ENCODE data around the gene GALNT5.
"Not testable (repeated sequence)": the region's sequence is repeated elsewhere in the genome, so short reads cannot be mapped to it uniquely, and the experiment has no call there.

Gene GALNT5

DNA sequence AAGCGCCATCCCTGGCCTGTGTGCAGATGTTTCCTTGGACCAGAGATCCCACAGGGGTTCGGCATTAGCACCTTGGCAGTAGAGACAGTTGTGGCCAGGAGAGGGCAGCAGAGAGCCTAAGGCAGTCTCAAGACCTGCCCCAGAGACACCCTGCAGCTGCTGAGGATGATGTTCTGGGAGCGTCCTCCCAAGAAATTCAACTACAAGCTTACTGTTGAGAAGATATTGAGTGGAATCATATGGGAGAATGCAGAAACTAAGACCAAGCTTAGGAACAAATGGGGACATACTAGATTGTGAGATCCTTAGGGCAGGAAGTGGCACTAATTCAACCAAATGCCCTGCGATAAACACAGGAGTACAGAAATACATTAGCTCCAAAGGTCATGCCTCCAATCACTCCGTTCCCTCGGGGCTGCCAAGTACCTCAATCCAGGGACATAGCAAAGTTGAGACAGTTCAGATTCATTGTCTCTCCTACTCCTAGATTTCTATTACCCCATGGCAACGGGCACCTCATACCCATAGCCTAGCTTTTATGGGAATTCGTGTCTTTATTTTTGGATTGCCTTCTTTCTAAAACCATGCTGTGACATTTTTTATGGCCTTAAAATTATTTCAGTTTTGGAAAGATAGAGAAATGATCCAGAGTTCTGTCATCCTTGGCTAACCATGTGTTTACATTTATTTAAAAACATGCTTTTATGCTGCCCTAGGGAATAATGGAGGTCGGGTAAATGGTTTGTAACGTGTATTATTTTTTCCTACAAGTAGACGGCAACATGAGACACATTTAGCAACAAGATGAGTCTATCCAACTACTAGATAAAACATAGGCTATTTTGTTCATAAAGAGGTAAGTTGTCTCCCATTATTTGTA, 70.4 kb downstream of the GALNT5 start:
- peak; percentile 65 for DNase-seq (ENCODE audit: low spot score)

DNA sequence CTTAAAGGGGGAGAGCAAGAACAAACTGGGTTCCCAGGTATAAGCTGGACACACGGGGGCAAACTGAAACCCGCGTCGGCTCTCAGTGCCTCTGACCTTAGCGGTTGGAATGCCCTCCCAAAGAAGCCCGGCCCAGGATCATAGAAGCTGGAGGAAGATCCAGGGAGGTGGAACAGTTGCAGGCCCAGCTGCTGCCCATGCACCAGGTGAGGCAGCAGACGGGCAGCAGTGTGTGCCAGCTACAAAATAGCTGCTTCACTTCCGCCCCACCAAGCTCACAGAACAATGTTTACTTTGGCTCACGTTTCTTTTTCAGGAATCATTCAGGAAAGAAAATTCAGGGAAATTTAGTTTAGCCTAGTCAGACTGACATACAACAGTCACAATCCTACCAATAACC, 72.0 kb downstream of the GALNT5 start:
- DNase-seq (ENCODE audit: low spot score): no peak

DNA sequence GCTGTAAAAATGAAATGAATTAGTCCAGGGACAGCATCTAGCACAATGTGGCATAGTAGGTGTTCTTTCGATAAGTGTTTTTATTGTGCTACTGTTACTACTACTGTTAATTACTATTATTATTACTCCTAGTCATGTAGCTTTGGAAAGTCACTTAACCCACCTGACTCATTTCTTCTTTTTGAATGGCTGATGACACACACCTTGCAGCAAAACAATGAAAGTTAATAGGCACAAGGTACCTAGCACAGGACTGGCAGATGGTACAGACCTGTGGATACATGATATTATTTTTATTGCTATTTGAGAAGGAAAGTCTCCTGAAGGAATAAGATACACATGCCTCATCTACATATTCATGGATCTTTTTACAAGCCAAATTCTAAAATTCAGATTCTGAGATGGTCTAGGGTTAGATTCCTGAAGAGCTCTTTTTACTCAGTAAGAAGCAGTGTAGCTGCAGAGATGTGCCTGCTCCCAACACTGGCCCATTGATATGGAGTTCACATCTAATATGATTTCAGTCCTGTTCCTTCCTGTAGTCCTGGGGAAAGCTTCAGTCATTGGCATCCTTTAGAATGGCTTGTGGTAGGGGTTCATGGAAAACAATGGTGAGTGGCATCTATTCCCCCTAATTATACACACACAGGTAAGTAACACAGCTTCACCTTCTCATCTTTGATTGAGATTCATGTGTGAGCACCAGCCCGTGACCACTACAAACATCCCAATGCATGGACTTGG, 76.0 kb downstream of the GALNT5 start:
- DNase-seq (ENCODE audit: low spot score): no peak

DNA sequence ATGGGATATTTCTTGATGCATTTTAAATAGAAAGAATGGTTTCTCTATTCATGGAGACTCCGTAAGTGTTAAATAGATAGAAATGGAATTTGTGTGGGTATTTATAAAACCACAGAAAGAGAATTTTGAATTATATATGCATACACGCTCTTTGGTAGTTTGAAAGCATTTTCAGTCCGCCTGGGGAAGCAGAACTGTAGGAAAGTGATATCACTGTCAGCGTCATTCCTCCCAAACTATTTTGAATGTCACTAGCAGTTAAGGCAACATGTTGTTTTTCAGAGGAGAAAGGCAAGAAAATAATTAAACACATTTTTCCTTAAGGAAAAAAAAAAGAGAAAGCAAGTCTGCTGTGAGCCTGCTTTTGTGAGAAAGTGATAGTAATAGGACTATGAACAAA, 76.8 kb downstream of the GALNT5 start:
- DNase-seq (ENCODE audit: low spot score): no peak

DNA sequence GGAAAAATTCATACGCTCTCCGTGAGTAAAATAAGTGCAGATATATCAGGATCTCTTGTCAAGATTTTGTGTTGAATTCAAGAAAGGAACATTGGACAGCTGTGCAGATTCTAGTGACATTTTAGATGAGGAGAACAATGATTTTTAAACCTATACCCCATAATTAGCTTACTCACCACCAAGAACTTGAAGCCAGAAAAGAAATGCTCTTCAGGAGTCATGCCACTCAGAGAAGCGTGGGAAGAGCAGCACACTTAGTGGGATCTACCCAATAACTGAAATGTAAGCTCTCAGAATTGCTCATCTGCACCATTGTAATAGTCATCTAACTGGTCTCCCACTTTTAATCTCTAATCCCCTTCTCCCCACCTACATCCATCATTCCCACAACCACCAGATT, 77.3 kb downstream of the GALNT5 start:
- no peak for DNase-seq (ENCODE audit: low spot score)

DNA sequence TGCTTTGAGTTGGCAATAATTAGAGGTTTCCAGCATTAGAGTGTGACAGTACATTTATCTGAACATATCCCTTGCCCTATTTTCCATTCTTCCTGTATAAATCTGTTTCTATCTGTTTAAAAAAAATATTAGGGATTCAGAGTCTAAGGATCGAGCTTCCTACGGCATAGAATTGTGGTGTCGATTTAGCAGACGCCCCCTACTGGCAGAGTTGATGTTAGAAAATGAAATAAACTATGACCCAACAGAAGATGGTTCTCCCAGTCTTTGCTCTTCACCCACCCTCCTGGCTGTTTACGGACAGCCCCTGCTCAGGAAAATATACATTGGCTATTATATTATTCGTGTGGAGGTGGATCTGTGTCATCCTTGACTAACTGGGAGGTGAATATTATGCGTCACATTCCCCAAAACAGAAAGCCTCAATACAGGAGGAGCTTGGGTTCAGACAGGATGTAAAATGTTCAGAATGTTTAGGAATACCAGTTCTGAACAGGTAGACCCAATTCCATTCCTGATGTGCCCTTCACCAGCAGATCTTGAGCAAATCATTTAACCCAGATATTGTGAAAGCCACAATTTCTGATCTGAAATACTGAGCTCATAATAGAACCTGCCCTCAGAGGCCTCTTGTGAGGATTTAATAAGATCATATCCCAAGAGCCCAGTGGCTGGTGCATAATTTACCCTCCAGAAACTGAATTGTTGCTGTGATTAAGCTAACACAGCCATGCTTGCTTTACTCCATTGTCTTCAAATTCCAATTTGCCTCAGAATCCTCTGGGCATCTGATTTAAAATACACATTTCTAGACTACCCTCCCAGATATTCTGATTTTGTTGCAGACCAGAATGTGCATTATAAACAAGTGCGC, 78.9 kb downstream of the GALNT5 start:
- peak; percentile 25 for DNase-seq (ENCODE audit: low spot score)

DNA sequence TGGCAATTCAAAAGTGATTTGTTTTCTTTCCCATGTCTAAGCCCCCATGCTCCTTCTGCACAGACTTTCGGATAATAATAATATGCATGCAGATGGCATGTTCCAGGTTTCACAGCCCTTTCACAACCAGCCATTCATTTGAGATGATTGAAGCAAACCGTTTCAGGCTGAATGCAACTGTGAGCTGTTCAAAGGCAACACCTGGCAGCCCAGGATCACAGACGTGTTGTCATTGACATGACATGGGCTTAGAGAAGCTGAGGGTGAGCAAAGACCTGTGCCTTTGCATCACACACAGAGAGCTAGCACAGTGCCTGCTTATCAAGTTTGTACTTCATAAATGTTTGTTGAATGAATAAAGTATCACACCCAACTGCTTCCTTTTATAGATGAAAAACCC, 80.5 kb downstream of the GALNT5 start:
- DNase-seq (ENCODE audit: low spot score): no peak

DNA sequence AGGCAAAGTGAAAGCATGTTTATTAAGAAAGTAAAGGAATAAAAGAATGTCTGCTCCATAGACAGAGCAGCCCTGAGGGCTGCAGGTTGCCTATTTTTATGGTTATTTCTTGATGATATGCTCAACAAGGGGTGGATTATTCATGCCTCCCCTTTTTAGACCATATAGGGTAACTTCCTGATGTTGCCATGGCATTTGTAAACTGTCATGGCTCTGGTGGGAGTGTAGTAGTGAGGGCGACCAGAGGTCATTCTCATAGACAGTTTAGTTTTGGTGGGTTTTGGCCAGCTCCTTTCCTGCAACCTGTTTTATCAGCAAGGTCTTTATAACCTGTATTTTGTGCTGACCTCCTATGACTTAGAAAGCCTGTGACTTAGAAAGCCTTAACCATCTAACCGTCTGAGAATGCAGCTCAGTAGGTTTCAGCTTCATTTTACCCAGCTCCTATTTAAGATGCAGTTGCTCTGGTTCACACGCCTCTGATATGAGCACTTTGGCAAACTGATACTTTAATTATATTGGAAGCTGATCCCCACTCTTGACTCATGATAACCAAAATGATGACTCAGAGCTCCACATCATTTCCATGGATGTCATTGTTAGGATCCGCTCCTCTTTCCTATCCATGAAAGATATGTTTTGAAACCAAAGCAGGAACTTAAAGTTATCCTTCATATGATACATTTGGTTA, 82.6 kb downstream of the GALNT5 start:
- no peak for DNase-seq (ENCODE audit: low spot score)

DNA sequence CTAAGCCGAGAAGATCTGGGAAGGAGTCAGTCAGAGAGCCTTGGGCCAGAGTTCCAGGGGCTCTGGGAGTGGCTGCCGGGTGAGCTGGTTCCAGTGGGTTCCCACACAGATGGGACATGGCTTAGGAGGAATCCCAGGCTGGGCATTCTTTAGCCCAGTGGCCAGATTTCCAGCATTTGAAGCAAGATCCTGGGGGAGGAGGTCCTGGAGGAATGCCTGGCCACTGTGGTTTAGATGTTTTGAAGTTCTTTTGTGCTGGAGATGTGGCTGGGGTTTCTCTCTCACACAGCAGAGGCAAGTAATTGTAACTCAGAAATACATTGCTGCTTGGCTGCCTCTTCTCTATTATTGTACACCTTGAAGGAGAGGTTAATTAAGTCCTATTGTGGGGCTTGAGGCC, 83.9 kb downstream of the GALNT5 start:
- DNase-seq (ENCODE audit: low spot score): not testable (repeated sequence)

DNA sequence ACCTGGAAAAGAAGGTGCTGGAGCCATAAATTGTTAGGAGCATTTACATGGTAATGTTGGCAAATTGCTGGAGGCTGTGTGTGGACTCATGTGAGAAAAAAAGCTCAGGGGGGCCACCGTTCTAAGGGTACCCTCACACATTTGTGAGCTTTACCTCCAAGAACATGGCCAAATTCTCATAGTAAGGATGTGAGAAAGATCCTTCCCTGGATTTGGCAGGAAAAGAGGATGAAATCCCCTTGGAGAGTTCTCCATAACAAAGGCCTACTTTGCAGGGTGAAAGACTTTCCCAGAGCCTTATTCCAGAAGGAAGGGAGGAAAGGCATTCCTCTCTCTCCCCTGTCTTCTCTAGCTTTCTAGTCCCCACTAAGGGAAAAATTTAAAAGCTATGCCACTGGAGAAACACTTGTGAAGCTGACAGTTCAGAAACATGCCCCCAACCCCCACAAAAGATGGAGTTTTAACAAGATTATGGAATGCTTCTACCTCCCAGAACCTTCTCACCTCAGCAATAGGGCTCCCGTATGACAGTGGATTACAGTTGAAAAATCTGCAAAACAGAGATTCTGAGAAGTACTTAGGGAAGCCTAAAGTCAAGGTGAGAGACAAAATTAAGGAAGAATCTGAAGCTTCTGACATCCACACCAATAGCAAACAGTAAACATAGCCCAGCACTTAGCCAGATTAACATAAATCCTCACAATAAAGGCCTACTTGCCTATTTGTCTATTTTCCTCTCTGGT, 88.3 kb downstream of the GALNT5 start:
- no peak for DNase-seq (ENCODE audit: low spot score)

DNA sequence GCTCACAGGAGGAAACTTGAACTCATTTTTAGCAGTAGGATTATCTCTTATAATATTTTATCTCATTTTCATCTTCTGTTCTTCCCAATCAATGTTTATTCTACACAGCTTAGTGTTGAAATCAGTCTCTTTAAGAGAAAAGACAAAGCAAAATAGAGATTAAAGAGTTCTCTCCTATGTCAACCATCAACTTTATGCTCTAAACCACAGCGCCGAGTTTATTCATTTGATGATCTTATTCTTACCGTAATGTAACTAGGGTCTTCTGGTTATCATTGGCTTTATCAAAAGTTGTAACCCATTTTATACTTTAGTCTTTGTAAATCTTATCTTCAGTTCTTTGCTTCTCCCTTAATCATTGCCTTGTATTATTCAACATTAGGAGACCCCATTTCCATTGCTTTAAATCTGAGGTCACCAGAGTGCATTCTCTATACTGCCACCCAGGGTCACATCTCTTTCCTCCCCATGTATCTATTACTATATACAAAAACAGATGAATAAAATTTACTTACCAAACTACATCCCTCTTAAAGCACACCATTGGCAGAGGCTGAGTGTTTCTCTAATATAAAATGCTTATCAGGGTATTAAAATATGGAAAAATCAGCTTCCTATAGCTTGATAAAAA, 90.9 kb downstream of the GALNT5 start:
- no peak for DNase-seq (ENCODE audit: low spot score)

DNA sequence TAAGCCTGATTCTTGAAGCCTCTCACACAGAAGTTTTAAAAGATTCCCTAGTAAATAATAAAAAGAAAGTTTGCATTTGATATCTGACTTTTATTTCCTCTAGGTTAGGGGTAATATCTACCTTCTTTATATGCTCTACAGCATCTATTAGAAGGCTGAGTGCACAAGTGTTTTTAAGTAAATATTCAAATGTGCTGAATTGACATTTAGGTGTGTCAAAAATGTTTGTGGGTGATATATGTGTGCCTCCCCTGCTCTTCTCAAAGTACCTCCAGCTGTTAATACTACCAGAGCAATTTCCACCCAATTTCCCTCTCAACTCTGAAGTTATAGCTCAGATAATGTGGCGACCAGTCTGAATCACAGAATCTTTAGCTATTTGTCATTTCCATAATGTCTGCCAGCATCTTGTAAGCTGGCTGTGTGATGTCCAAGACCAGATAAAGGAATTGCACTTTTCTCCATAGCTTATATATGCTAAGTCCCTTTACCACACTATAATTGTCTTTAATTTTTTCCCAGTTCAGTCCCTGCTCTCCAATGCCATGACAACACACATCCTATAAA, 92.5 kb downstream of the GALNT5 start:
- DNase-seq (ENCODE audit: low spot score): no peak

DNA sequence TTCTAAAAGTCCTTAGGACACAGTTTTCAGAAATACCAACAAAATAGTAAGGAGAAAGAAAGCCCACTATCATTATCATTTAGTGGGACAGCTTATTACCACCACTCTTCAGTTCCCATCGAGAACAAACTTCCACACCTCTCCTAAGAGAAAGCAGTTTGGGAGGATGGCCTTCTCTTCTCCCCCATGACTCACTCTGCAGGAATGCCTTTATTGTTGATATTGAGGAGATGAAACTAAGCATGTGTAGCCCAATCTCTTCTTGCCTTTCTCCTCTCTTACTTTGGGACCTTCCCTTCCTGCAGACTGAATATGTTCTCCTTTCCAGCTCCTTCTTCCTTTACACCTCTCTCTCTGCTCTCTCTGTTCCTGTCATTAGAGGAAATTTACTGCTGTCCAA, 98.1 kb downstream of the GALNT5 start:
- DNase-seq (ENCODE audit: low spot score): no peak

DNA sequence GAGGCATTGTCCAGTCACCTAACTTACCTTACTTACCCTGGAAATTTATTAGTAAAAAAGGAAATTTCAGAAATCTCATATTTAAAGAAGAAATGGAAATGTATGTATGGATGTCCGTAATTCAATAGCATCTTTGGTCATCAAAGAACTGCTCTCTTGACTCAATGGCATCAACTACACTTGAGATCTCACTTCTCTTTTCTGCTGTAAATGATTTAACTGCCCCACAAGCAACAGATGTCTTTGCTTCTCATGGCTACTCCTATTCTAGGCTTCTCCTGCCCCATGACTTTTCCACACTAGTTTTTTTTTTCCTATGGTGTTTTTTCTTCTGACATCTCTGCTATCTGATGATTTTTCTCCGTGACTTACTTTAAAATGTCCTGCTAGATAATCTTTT, 102.1 kb downstream of the GALNT5 start:
- no peak for DNase-seq (ENCODE audit: low spot score)

DNA sequence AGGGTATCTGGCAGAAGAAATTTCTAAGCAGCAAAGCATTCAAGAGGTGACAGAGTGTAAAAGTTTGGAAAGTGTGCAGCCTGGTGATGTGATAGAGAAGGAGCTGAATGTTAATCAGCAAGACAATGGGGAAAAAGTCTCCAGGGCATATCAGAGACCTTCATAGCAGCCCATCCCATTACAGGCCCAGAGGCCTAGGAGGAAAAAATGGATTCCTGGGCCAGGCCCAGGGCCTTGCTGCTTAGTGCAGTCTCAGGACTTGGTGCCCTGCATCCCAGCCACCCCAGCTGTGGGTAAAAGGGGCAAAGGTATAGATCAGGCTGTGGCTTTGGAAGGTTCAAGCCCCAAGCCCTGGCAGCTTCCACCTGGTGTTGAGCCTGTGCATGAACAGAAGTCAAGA, 104.0 kb downstream of the GALNT5 start:
- DNase-seq (ENCODE audit: low spot score): no peak

DNA sequence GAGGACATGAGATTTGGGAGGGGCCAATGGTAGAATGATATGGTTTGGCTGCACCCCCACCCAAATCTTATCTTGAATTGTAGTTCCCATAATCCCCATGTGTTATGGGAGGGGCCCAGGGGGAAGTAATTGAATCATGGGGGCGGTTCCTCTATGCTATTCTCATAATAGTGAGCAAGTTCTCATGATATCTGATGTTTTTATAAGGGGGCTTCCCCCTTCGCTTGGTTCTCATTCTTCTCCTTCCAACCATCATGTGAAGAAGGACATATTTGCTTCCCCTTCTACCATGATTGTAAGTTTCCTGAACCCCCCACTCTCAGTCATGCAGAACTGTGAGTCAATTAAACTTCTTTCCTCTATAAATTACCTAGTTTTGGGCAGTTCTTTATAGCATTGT, 105.1 kb downstream of the GALNT5 start:
- DNase-seq (ENCODE audit: low spot score): no peak

DNA sequence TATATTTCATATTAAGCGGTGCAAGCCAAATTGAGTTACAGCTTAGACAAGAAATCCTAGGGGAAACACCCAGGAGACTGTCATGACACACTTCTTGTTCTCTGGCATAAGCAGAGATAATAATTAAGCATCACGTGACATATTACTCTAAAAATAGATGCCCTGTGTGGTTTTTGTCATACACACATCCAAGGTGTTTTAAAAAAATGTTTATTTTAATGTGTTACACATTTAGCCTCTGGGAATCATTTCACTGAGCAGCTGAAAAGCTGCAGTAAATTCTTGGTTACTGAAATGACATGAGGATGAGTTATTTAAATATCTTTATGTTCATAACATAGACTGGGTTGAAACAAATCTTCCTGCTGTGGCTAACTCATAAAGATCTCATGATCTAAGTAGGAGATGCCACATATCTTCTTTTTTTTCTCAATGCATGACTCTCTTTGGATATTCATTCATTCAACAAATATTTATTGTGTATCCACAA, 106.2 kb downstream of the GALNT5 start:
- DNase-seq (ENCODE audit: low spot score): no peak
